ENCODE data around the gene DOCK1.
"Not testable (repeated sequence)": the region's sequence is repeated elsewhere in the genome, so short reads cannot be mapped to it uniquely, and the experiment has no call there.

The DOCK1 gene

DNA sequence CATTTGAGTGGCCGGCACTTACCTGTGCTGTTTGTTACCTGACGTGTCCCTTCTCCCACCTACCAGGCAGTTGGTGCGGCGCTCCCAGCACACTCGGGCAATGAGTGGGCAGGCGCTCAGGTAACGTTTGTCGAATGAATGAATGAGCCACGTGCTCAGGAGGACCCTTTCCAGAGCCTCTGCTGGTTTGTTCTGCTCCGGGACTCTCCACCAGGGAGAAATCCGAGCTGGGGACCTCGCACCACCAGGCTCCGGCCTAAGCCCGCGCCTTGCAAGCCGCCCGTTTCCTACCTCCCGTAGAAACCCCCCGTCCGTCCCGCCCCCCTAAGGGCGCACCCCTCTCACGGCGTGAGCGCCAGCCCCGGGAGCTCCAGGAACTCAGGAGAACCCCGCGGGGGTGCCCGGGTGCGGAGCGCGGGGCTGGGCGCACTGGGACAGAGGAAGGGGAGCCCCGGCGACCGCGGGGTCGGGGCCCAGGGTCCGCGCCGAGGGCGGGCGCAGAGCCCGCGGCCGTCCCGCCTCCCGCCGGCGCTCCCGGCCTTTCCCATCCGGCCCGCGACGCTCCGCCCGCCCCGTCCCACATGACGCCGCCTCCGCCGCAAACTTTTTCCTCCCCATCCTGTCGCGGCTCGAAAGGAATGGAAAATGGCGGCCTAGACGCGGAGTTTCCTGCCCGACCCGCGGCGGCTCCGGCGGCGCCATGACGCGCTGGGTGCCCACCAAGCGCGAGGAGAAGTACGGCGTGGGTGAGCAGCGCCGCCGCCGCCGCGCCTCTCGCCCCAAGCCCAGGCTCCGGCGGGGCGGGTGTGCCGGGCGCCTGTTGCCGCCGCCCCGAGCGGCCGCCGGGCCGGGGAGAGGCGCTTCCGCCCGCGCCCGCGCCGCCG lies at the start of gene DOCK1:
Gene DOCK1 (plus strand): TSS at position 611 of the 884 bp plus-strand sequence. CDS start 90 bp downstream, at position 701.
- no peak for DNase-seq

DNA sequence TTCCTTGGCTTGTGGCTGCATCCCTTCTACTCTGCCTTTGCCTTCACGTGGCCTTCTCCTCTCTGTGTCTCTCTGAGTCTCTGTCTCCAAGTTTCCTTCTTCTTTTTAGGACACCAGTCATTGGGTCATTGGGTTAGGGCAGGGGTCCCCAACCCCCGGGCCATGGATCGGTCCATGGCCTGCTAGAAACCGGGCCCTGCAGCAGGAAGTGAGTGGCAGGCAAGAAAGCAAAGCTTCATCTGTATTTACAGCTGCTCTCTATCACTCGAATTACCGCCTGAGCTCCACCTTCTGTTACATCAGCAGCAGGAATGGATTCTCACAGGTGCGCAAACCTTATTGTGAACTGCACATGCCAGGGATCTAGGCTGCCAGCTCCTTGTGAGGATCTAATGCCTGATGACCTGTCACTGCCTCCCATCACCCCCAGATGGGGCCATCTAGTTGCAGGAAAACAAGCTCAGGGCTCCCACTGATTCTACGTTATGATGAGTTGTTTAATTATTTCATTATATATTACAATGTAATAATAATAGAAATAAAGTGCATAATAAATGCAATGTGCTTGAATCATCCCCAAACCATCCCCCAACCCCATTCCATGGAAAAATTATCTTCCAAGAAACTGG lies 47.9 kb upstream of the DOCK1 start:
- DNase-seq: no peak

DNA sequence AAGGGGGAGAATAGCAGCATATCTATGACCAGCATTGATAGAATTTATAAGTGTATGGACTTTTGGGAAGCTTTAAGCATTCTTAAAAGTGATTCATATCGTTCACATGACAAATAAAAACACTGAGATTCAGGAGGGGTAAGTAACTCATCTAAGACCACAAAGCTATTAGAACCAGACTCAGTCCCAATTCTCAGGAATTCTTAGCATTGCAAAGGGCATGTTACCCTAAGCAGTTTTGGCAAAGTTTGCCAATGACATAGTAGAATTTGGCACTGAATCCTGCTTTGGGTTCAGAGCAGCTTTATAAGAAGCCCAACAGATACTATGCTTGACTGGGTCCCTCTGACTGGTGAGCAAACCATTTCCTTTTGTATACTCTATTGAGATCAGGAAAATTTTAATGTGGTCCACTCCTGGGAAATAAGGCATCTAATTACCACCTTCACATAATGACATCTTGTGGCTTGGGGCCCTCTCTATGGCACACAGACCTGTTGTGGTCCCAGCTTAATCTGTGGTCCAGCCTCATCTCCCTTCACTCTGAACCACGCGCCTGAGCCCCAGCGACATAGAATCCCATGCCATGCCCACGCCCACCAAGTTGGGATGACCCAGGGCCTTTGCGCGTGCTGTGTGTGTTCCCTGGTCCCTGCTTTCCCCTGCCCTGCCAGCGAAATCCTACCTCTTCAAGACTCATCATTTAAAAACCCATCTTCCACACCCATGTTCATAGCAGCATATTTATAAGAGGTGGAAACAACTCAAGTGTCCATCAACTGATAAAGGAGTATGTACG lies 37.5 kb upstream of the DOCK1 start:
- DNase-seq: no peak

DNA sequence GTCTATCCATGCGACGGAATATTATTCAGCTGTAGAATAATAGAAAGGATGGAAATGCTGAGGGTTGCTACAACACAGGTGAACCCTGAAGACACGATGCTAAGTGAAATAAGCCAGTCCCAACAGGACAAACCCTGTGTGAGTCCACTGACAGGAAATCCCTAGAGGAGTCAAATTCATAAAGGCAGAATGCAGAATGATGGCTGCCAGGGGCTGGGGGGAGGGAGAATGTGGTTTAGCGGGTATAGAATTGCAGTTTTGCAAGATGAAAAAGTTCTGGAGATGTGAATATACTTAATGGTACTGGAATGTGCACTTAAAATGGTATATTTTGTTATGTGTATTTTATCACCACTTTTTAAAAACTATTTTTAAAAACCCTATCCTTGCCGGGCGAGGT lies 36.9 kb upstream of the DOCK1 start:
- DNase-seq: no peak

DNA sequence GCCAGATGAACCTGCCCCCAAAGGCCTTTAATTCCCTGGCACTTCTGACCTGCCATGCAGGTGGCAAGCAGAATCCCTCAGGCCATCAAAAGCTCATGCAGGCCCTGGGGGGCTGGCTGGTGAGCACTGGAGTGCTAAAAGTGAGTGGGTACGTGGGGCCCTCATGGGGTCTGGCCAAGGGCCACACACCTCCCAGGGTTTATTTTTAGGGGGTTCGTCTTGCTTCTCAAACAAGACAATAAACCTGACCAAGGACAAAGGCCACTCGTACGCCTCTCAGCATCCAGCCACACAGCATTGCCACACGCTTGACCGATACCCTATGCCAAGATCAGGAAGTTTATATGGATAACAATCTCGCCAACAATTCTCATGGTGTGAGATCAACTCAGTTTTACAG lies 33.1 kb upstream of the DOCK1 start:
- DNase-seq: no peak

GRCh38 chr10:126872768-126873167 lies 32.5 kb upstream of the DOCK1 start:
- DNase-seq: peak; percentile 32

DNA sequence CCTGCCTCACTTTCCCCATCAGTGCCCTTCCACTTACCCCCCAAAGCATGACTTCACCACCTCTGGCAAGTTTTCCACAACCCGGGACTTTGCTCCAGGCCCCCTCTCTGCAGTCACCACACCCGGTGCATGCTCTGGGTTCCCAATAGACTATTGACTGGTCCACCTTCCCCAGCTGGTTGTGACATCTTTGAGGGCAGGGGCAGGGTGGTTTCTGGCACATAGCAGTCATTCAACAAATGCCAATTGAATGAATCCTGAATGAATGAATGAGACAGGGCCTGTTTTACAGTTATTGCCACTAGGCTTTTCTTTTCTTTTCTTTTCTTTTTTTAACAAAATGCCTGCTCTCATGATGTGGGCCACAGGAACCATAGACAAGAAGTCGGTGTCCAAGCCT lies 28.8 kb upstream of the DOCK1 start:
- no peak for DNase-seq

DNA sequence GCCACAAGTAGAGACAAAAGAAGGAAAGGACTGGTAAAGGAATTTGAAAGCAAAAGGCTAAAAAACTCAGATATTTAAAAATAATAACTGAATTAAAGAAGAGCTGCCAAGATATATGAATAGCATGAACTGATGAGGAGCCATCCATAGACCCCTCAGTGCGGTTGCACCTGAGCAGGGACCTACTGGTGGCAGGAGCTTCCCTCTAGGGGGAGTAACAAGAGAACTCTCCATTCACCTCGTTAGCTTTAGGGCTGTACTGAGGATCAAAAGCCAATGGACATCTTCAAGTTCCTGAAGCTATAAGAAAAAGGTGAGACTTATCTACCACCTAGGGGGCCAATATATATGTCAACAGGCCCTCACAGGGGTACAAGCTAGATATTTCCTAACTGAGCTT lies 27.8 kb upstream of the DOCK1 start:
- no peak for DNase-seq

- no peak for DNase-seq
Observed at GRCh38 chr10:126878594-126878993, 26.6 kb upstream of the DOCK1 start.

DNA sequence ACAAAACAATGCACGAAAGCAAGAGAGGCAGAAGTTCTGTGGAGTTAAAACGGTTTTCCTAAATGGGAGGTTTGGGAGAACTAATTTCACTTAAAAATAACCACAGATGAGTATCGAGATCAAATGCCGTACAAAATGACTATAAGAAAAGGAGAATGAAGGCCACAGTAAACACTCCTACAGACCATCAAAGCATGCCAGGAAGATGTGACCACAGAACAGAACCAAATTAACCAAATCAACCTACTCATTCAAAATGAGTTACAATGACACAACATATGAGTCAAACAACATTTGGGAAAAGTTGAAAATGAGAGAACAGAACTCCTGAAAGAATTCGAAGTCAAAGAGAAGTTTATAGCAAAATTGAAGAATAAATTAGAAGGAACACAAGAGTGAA lies 24.3 kb upstream of the DOCK1 start:
- no peak for DNase-seq

DNA sequence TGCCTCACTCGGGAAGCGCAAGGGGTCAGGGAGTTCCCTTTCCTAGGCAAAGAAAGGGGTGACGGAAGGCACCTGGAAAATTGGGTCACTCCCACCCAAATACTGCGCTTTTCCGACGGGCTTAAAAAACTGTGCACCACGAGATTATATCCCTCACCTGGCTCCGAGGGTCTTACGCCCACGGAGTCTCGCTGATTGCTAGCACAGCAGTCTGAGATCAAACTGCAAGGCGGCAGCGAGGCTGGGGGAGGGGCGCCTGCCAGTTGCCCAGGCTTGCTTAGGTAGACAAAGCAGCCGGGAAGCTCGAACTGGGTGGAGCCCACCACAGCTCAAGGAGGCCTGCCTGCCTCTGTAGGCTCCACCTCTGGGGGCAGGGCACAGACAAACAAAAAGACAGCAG lies 23.2 kb upstream of the DOCK1 start:
- peak; percentile 49 for DNase-seq

- DNase-seq: peak; percentile 74
Observed at GRCh38 chr10:126888436-126888835, 16.8 kb upstream of the DOCK1 start.

DNA sequence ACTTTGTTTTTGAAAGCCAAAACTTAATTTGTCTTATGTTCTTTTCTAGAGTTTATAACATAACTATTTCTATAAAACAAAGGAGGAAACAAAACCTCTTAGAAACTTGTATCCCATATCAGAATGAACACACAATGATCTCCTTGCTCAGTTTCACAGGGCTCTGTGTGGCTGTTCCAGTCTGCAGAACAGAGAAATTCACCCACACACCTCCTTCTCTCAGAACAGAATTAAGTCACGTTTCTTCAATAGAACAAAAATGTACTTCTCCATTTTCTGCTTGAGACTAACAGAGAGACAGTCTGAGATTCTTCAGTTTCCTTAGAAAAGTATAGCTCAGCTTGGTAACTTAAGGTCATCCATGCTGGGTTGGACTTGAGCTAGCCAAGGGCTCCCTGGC lies 15.8 kb upstream of the DOCK1 start:
- peak; percentile 20 for DNase-seq

- not testable (repeated sequence) for DNase-seq
Observed at GRCh38 chr10:126890797-126891196, 14.4 kb upstream of the DOCK1 start.

GRCh38 chr10:126892226-126893175 lies 12.7 kb upstream of the DOCK1 start:
- DNase-seq: peak; percentile 33

DNA sequence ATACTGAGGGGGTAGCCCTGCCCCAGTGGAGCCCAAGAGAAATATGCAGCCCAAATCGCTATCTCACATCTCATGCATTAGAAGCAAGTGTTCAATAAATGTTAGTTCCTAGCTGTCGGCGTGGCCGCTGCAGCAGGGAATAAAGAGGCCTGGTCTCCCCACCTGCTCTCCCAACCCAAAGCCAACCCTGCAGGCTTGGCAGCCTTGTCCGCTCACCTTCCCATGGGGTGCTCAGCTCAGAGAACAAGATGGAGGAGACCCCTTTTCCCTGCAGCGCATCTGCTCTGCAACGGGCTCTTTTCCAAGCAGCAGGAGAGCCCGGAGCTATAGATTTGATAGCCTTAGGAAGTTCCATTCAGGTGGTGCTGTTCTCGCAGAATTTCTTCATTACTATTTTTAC lies 12.0 kb upstream of the DOCK1 start:
- no peak for DNase-seq

- DNase-seq: no peak
Observed at GRCh38 chr10:126893841-126894240, 11.4 kb upstream of the DOCK1 start.

DNA sequence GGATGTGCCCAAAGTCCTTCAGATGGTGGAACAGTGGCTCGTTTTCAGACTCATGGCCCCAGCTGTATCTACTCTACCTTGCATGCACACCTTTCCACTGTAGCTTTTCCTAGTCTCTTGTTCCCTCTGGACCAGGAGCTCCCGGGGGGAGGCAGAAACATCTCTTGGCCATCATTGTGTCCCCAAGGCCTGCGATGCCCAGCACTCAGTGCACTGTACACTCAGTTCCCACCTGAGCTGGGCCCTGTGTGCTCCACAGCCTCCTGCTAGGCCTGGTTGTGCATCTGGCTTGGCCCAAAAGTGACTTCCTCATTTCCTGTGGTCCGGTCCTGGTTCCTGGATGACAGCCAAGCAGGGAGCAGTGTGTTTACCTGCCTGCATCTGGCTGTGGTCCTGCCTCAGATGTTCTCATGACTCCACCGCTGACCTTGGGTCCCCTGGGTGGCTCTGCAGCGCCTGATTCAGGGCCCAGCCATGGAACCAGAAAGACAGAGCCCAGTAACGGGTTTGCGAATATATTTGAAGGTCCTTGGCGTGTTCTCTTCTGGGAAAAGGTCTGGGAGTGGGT lies 9.9 kb upstream of the DOCK1 start:
- DNase-seq: peak; percentile 86

DNA sequence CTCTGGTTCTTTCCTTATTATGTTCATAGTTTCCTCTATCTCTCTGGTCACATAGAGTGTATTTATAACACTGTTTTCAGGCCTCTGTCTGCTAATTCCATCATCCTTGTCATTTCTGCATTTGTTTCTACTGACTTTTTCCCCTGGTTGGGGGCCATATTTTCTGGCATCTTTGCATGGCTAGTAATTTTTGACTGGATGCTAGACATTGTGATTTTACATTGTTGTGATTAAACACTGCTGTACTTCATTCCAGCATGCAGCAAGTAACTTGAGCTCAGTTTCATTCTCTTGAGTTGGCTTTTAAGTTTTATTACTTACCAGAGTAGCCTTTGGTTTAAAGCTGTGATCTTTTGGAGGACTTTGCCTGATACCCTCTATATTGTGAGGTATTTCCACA lies 6.8 kb upstream of the DOCK1 start:
- DNase-seq: no peak

GRCh38 chr10:126899529-126899928 lies 5.7 kb upstream of the DOCK1 start:
- DNase-seq: not testable (repeated sequence)

DNA sequence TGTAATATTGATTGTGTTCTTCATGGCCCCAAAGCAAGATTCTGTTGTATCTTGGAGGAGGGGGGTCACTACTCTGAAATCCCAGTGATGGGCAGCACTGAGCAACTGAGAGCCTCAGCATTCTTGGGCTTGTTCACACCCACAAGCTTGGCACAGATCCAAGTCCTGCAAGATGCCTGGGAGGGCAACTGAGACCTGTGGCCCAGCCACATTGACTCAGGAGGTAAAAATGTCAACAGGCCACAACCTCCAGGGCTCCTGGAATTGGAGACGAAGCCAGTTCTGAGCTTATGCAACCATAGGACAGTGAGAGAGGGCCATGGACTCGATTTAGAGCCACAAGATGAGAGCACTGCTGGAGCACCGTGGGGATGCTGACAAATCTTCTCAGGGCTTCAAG lies 3.1 kb upstream of the DOCK1 start:
- DNase-seq: peak; percentile 83

Measured in RPMI8226 (cell line).